Measurements from ENCODE around the gene GALNS.
A peak's percentile ranks its signal among the peaks of the same experiment; 100 is the strongest.

- TF ChIP-seq ZC3H10 (CRISPR knock-in tag; IDR thresholded peaks at IDR 0.05): no peak
- no peak for TF ChIP-seq TCF4 (CRISPR knock-in tag; IDR thresholded peaks at IDR 0.05; ENCODE audit: borderline replicate concordance)
- no peak for TF ChIP-seq OSR1 (CRISPR knock-in tag; IDR thresholded peaks at IDR 0.05)
- no peak for TF ChIP-seq SNAI2 (CRISPR knock-in tag; IDR thresholded peaks at IDR 0.05)
- TF ChIP-seq, protein P1, sequence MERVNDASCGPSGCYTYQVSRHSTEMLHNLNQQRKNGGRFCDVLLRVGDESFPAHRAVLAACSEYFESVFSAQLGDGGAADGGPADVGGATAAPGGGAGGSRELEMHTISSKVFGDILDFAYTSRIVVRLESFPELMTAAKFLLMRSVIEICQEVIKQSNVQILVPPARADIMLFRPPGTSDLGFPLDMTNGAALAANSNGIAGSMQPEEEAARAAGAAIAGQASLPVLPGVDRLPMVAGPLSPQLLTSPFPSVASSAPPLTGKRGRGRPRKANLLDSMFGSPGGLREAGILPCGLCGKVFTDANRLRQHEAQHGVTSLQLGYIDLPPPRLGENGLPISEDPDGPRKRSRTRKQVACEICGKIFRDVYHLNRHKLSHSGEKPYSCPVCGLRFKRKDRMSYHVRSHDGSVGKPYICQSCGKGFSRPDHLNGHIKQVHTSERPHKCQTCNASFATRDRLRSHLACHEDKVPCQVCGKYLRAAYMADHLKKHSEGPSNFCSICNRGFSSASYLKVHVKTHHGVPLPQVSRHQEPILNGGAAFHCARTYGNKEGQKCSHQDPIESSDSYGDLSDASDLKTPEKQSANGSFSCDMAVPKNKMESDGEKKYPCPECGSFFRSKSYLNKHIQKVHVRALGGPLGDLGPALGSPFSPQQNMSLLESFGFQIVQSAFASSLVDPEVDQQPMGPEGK (CRISPR knock-in tag; IDR thresholded peaks at IDR 0.05; ENCODE audit: borderline replicate concordance): no peak
- no peak for TF ChIP-seq TSHZ2 (CRISPR knock-in tag; IDR thresholded peaks at IDR 0.05)
- TF ChIP-seq ZFP30 (CRISPR knock-in tag; IDR thresholded peaks at IDR 0.05): no peak
- TF ChIP-seq RARB (CRISPR knock-in tag; IDR thresholded peaks at IDR 0.05): no peak
- TF ChIP-seq ISL1 (CRISPR knock-in tag; IDR thresholded peaks at IDR 0.05): no peak
- TF ChIP-seq GLIS3 (CRISPR knock-in tag; IDR thresholded peaks at IDR 0.05): no peak
- no peak for TF ChIP-seq TOX (CRISPR knock-in tag; IDR thresholded peaks at IDR 0.05; ENCODE audit: borderline replicate concordance)
- TF ChIP-seq ZNF70 (CRISPR knock-in tag; IDR thresholded peaks at IDR 0.05): peak; percentile 87
- TF ChIP-seq ZNF8 (CRISPR knock-in tag; IDR thresholded peaks at IDR 0.05): no peak
- TF ChIP-seq ZFP3 (CRISPR knock-in tag; IDR thresholded peaks at IDR 0.05): no peak
Measured at GRCh38 chr16:88798772-88799455, 57.8 kb downstream of the GALNS start.

Data from SK-N-SH treated with all-trans-retinoic acid at 6 μM for 48 hours (cell line).